ENCODE data around the gene ATG4B.
"Not testable (repeated sequence)": the region's sequence is repeated elsewhere in the genome, so short reads cannot be mapped to it uniquely, and the experiment has no call there.

DNA sequence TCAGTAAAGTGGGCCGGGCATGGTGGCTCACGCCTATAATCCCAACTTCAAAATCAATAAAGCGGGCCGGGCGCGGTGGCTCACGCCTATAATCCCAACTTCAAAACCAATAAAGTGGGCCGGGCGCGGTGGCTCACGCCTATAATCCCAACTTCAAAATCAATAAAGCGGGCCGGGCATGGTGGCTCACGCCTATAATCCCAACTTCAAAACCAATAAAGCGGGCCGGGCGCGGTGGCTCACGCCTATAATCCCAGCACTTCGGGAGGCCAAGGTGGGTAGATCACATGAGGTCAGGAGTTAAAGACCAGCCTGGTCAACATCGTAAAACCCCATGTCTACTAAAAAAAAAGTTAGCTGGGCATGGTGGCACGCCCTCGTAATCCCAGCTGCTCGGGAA, 25.2 kb downstream of the ATG4B start:
- TF ChIP-seq, protein P1, sequence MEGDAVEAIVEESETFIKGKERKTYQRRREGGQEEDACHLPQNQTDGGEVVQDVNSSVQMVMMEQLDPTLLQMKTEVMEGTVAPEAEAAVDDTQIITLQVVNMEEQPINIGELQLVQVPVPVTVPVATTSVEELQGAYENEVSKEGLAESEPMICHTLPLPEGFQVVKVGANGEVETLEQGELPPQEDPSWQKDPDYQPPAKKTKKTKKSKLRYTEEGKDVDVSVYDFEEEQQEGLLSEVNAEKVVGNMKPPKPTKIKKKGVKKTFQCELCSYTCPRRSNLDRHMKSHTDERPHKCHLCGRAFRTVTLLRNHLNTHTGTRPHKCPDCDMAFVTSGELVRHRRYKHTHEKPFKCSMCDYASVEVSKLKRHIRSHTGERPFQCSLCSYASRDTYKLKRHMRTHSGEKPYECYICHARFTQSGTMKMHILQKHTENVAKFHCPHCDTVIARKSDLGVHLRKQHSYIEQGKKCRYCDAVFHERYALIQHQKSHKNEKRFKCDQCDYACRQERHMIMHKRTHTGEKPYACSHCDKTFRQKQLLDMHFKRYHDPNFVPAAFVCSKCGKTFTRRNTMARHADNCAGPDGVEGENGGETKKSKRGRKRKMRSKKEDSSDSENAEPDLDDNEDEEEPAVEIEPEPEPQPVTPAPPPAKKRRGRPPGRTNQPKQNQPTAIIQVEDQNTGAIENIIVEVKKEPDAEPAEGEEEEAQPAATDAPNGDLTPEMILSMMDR (IDR thresholded peaks at IDR 0.05; ENCODE audit: extremely low read depth in 1 of 2, insufficient read depth in 1 of 2, low read depth in 1 of 2, low read length in 2 of 2), result not testable (repeated sequence)
- not testable (repeated sequence) for TF ChIP-seq EZH2 (IDR thresholded peaks at IDR 0.05; ENCODE audit: borderline replicate concordance, low read depth, low read length, severe bottlenecking); GATA2 (IDR thresholded peaks at IDR 0.05; ENCODE audit: insufficient read depth, insufficient read length, low read depth, low read length); POLR2A (IDR thresholded peaks at IDR 0.05; ENCODE audit: low read depth, low read length); POLR2AphosphoS5 (IDR thresholded peaks at IDR 0.05; ENCODE audit: insufficient read depth, low read depth, low read length)
